GM23338 (cell line): ENCODE data around the gene TMPRSS2.

ENCODE experiments used
- CREB1 ChIP-seq: fragments of 250-450 bp; sonication (Bioruptor Pico); IDR thresholded peaks from 2 replicates; pipeline ENCODE4 v1.5.0; 2020; ENCODE audit warnings: low read depth, mild to moderate bottlenecking, moderate library complexity
- EZH2 ChIP-seq: fragments of 200-600 bp; sonication (generic); IDR thresholded peaks from one replicate; pipeline ENCODE4 v1.8.0; 2017; ENCODE audit warnings: antibody characterized with exemption, mild to moderate bottlenecking, low read depth; ENCODE audit not compliant: unreplicated experiment
- EZH2phosphoT487 ChIP-seq: fragments of 200-600 bp; sonication (generic); IDR thresholded peaks from one replicate; pipeline ENCODE4 v1.8.1; 2018; ENCODE audit warnings: antibody characterized with exemption; ENCODE audit not compliant: unreplicated experiment
- JUNB ChIP-seq: IDR thresholded peaks from one replicate; pipeline ENCODE4 v1.6.1; 2016; ENCODE audit warnings: antibody characterized with exemption; ENCODE audit not compliant: unreplicated experiment
- NANOG ChIP-seq: IDR thresholded peaks from 2 replicates; pipeline ENCODE4 v1.6.1; 2016; ENCODE audit warnings: antibody characterized with exemption, borderline replicate concordance
- POLR2AphosphoS5 ChIP-seq: IDR thresholded peaks from 2 replicates; pipeline ENCODE4 v1.6.1; 2016; ENCODE audit warnings: antibody characterized with exemption, low read depth
- STAT1 ChIP-seq: IDR thresholded peaks from one replicate; pipeline ENCODE4 v1.6.1; 2016; ENCODE audit warnings: antibody characterized with exemption; ENCODE audit not compliant: unreplicated experiment
- ZNF114 ChIP-seq: fragments of 250-450 bp; sonication (Bioruptor Pico); IDR thresholded peaks from 2 replicates; pipeline ENCODE4 v1.5.0; 2020; ENCODE audit warnings: mild to moderate bottlenecking, moderate library complexity
- ZNF331 ChIP-seq: fragments of 250-450 bp; sonication (Bioruptor Pico); IDR thresholded peaks from 2 replicates; pipeline ENCODE4 v1.5.0; 2020; ENCODE audit warnings: low read depth, mild to moderate bottlenecking, moderate library complexity
- TF ChIP-seq, protein P1 (sequence below), 2 experiments: fragments of 200-600 bp in 1 of 2; sonication (generic) in 1 of 2; conservative IDR thresholded peaks; 2 replicates each; pipeline versions ENCODE4 v1.5.1 to v1.6.1; 2016 to 2017; ENCODE audit warnings: antibody characterized with exemption in 2 of 2, low read depth in 2 of 2, mild to moderate bottlenecking in 2 of 2, moderate library complexity in 1 of 2
- TF ChIP-seq, protein P2 (sequence below): IDR thresholded peaks from one replicate; pipeline ENCODE4 v1.6.1; 2018; ENCODE audit warnings: antibody characterized with exemption; ENCODE audit not compliant: unreplicated experiment
- TF ChIP-seq, protein P3 (sequence below): IDR thresholded peaks from 2 replicates; pipeline ENCODE4 v1.6.1; 2016; ENCODE audit warnings: antibody characterized with exemption
- TF ChIP-seq, protein P4 (sequence below): fragments of 250-450 bp; sonication (Bioruptor Pico); IDR thresholded peaks from 2 replicates; pipeline ENCODE4 v1.5.0; 2020; ENCODE audit warnings: mild to moderate bottlenecking, moderate library complexity

DNA sequence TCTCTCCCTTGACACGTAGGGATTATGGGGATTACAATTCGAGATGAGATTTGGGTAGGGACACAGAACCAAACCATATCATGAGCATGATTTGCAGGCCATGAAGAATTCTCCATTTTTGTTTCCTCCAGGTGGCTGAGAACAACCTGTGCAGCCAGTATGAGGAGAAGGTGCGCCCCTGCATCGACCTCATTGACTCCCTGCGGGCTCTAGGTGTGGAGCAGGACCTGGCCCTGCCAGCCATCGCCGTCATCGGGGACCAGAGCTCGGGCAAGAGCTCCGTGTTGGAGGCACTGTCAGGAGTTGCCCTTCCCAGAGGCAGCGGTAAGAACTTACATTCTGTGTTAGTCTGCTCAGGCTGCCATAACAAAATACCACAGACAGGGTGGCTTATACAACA, 72.3 kb downstream of the TMPRSS2 start:
- TF ChIP-seq, protein P1, sequence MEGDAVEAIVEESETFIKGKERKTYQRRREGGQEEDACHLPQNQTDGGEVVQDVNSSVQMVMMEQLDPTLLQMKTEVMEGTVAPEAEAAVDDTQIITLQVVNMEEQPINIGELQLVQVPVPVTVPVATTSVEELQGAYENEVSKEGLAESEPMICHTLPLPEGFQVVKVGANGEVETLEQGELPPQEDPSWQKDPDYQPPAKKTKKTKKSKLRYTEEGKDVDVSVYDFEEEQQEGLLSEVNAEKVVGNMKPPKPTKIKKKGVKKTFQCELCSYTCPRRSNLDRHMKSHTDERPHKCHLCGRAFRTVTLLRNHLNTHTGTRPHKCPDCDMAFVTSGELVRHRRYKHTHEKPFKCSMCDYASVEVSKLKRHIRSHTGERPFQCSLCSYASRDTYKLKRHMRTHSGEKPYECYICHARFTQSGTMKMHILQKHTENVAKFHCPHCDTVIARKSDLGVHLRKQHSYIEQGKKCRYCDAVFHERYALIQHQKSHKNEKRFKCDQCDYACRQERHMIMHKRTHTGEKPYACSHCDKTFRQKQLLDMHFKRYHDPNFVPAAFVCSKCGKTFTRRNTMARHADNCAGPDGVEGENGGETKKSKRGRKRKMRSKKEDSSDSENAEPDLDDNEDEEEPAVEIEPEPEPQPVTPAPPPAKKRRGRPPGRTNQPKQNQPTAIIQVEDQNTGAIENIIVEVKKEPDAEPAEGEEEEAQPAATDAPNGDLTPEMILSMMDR (conservative IDR thresholded peaks at IDR 0.05; ENCODE audit: low read depth in 2 of 2), result no peak
- TF ChIP-seq EZH2phosphoT487 (no peak), EZH2 (no peak), POLR2AphosphoS5 (no peak), CREB1 (no peak), ZNF331 (CRISPR knock-in tag) (no peak), ZNF114 (CRISPR knock-in tag) (no peak), STAT1 (no peak), NANOG (no peak), JUNB (no peak)
- TF ChIP-seq, protein P2, sequence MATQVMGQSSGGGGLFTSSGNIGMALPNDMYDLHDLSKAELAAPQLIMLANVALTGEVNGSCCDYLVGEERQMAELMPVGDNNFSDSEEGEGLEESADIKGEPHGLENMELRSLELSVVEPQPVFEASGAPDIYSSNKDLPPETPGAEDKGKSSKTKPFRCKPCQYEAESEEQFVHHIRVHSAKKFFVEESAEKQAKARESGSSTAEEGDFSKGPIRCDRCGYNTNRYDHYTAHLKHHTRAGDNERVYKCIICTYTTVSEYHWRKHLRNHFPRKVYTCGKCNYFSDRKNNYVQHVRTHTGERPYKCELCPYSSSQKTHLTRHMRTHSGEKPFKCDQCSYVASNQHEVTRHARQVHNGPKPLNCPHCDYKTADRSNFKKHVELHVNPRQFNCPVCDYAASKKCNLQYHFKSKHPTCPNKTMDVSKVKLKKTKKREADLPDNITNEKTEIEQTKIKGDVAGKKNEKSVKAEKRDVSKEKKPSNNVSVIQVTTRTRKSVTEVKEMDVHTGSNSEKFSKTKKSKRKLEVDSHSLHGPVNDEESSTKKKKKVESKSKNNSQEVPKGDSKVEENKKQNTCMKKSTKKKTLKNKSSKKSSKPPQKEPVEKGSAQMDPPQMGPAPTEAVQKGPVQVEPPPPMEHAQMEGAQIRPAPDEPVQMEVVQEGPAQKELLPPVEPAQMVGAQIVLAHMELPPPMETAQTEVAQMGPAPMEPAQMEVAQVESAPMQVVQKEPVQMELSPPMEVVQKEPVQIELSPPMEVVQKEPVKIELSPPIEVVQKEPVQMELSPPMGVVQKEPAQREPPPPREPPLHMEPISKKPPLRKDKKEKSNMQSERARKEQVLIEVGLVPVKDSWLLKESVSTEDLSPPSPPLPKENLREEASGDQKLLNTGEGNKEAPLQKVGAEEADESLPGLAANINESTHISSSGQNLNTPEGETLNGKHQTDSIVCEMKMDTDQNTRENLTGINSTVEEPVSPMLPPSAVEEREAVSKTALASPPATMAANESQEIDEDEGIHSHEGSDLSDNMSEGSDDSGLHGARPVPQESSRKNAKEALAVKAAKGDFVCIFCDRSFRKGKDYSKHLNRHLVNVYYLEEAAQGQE, result no peak
- TF ChIP-seq, protein P3, sequence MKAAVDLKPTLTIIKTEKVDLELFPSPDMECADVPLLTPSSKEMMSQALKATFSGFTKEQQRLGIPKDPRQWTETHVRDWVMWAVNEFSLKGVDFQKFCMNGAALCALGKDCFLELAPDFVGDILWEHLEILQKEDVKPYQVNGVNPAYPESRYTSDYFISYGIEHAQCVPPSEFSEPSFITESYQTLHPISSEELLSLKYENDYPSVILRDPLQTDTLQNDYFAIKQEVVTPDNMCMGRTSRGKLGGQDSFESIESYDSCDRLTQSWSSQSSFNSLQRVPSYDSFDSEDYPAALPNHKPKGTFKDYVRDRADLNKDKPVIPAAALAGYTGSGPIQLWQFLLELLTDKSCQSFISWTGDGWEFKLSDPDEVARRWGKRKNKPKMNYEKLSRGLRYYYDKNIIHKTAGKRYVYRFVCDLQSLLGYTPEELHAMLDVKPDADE, result no peak
- TF ChIP-seq, protein P4, sequence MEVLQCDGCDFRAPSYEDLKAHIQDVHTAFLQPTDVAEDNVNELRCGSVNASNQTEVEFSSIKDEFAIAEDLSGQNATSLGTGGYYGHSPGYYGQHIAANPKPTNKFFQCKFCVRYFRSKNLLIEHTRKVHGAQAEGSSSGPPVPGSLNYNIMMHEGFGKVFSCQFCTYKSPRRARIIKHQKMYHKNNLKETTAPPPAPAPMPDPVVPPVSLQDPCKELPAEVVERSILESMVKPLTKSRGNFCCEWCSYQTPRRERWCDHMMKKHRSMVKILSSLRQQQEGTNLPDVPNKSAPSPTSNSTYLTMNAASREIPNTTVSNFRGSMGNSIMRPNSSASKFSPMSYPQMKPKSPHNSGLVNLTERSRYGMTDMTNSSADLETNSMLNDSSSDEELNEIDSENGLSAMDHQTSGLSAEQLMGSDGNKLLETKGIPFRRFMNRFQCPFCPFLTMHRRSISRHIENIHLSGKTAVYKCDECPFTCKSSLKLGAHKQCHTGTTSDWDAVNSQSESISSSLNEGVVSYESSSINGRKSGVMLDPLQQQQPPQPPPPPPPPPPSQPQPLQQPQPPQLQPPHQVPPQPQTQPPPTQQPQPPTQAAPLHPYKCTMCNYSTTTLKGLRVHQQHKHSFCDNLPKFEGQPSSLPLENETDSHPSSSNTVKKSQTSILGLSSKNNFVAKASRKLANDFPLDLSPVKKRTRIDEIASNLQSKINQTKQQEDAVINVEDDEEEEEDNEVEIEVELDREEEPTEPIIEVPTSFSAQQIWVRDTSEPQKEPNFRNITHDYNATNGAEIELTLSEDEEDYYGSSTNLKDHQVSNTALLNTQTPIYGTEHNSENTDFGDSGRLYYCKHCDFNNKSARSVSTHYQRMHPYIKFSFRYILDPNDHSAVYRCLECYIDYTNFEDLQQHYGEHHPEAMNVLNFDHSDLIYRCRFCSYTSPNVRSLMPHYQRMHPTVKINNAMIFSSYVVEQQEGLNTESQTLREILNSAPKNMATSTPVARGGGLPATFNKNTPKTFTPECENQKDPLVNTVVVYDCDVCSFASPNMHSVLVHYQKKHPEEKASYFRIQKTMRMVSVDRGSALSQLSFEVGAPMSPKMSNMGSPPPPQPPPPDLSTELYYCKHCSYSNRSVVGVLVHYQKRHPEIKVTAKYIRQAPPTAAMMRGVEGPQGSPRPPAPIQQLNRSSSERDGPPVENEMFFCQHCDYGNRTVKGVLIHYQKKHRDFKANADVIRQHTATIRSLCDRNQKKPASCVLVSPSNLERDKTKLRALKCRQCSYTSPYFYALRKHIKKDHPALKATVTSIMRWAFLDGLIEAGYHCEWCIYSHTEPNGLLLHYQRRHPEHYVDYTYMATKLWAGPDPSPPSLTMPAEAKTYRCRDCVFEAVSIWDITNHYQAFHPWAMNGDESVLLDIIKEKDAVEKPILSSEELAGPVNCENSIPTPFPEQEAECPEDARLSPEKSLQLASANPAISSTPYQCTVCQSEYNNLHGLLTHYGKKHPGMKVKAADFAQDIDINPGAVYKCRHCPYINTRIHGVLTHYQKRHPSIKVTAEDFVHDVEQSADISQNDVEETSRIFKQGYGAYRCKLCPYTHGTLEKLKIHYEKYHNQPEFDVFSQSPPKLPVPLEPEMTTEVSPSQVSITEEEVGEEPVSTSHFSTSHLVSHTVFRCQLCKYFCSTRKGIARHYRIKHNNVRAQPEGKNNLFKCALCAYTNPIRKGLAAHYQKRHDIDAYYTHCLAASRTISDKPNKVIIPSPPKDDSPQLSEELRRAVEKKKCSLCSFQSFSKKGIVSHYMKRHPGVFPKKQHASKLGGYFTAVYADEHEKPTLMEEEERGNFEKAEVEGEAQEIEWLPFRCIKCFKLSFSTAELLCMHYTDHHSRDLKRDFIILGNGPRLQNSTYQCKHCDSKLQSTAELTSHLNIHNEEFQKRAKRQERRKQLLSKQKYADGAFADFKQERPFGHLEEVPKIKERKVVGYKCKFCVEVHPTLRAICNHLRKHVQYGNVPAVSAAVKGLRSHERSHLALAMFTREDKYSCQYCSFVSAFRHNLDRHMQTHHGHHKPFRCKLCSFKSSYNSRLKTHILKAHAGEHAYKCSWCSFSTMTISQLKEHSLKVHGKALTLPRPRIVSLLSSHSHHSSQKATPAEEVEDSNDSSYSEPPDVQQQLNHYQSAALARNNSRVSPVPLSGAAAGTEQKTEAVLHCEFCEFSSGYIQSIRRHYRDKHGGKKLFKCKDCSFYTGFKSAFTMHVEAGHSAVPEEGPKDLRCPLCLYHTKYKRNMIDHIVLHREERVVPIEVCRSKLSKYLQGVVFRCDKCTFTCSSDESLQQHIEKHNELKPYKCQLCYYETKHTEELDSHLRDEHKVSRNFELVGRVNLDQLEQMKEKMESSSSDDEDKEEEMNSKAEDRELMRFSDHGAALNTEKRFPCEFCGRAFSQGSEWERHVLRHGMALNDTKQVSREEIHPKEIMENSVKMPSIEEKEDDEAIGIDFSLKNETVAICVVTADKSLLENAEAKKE (CRISPR knock-in tag), result no peak
